CD4-positive, alpha-beta T cell treated with Interleukin-17A for 1 hour (primary cell): ENCODE measurements around the gene USP48.

Source experiments
- DNase-seq: peaks from one replicate; pipeline ENCODE4 v3.0.0-alpha.2; 2020

The USP48 gene

DNA sequence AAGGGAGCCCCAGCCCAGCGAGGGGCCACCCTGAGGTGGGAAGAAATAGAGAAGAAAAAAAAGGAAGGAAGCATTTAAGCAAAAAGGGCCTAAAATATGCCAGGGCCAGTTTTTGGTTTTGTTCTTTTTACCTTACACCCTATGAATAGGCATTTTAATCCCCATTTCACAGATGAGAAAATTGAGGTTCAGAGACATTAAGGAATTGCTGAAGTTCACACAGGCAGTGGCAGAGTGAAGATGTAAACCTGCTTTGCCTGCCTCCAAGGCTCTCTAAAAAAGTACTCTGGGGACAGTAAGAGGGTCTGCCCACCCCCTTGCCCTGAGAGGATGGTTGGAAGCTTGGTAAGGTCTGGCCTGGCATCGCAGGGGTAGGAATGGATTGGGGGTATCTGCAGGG, 133.6 kb downstream of the USP48 start:
- no peak for DNase-seq

GRCh38 chr1:21648791-21649190, 134.2 kb downstream of the USP48 start:
- DNase-seq: no peak

DNA sequence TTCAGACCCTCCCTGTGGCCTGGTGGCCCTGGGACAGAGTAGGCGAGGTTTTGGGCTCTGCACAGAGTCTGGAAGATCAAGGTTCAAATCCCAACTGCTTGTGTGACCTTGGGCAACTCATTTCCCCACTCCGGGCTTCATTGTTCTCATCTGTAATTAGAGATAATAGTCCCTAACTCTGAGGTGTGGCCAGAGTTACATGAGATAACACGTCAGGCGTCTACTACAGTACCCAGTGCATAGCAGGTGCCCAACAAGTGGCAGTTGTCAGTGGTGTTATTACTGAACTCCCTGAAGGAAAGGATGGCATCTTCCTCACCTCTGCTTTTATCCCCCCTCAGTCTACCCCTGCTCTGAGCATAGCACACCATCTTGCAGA, 134.6 kb downstream of the USP48 start:
- no peak for DNase-seq

DNA sequence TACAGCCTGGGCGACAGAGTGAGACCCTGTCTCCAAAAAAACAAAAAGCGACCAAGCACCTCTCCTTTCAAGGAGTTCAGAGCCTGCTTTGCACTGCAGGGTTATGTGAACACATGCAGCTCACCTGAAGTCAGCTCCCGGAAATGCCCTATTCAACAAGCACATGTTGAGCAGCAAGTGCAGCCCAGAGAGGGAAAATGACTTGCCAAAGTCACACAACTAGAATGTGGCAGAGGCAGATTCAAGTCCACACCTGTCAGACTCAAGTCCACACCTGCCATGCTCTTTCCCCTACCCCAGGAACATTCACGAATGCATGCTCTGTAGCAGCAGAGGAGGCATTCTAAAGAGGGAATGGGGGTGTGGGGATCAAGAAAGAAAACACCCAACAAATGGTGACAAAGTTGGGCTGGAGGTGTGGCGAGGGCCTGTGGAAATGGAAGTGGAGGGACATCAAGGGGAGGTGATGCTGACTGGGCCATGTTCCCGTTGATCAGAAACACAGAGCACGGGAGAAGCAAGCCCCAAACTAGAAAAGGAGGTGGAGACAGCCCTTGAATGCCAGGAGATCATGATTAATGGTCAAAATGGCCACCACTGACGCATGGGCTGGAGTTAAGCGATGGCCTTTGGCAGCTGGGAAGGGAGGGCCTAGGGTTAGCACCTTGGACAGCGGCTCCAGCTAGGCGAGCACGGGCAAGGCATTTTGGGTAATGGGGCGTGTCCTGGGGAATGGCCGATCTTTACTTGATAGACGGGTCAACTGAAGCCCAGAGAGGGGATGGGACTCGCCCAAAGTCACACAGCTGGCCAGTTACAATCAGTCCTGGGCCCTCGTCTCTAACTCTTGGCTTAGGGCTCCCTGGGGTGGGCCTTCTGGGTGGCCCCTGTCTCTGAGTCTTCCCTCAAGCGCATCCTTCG, 135.3 kb downstream of the USP48 start:
- peak; percentile 16 for DNase-seq

DNA sequence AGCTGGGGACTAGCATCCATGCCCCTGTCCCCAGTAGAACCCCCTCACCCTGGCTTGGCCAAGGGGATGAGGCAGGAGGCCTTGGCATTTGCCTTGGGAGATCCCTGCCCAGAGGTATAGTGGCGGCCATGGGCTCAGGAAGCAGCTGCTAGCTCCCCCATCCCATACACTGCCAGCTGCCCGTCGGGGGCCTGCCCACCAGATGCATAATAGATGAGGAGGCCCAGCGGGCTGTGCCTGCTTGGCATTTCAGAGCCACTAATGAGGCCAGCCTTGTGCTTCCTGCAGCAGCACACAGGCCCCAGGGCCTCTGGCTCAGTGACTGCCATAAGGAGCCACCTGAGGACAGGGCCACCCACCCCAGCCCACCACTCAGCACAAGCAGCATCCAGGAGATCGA, 137.4 kb downstream of the USP48 start:
- no peak for DNase-seq

- no peak for DNase-seq
These were observed 138.0 kb downstream of the USP48 start for GRCh38 chr1:21644906-21645305.

DNA sequence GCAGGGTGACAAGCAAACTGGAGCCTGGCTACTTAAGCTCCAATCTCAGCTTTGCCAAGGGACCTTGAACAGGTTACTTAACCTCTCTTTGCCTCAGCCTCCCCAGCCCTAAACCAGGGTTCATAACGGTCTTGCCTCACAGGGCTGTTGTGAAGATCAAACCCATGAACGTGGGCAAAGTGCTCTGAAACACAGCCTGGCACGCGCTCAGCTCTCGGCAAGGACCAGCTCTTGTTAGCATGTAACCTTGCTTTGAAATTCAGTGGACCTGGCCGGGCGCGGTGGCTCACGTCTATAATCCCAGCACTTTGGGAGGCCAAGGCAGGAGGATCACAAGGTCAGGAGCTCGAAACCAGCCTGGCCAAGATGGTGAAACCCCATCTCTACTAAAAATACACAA, 138.6 kb downstream of the USP48 start:
- no peak for DNase-seq

- no peak for DNase-seq
These were observed 139.3 kb downstream of the USP48 start for GRCh38 chr1:21643624-21644023.

DNA sequence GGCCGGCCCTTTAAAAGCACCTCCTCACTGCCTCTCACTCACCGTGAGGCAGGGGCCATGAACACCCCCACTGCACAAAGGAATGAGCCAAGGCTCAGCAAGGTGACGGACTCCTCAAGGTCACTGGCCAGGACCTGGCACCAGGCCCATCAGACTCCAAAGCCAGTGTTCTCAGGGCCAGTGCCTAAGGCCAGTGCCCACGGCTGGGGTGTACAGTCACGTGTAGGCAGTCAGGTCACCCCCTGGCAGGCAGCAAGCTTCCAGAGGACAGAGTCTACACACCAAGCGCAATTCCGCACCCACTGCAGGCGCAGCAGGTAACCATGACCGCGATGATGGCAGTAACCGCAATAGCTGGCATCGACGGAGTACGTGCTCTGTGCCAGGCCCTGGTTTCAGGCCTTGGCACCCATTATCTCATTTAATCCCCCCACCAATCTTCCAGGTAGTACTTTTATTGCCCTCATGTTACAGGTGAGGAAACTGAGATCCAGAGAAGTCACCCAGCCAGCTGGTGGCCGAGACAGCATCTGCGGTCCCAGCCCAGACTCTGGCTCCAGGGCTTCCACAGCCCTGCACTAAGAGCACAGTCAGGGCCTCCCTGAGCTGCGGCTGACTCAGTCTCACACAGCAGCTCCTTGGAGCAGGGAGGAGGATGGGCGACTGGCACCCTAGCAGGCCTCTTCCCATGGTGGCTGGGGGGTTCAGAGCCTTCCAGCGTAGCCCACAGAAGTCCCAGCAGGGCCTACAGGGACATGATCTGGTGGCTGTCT, 140.8 kb downstream of the USP48 start:
- no peak for DNase-seq

DNA sequence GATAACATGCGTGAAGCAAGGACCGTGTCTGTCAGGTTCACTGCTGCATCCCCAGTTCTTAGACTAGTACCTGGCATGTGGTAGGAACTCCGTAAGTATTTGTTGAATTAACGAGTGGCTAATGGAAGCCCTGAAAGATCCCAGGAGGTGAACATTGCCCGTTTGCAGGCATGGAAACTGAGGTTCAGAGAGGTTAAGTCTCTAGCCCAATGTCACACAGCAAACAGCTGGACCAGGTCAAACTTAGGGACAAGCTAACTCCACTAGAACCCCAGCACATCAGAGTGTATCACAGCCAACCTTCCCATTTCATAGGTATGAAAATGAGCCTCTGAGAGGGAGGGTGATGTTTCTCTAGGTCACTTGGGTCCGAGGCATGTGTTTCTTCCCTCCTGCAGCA, 141.4 kb downstream of the USP48 start:
- DNase-seq: no peak

DNA sequence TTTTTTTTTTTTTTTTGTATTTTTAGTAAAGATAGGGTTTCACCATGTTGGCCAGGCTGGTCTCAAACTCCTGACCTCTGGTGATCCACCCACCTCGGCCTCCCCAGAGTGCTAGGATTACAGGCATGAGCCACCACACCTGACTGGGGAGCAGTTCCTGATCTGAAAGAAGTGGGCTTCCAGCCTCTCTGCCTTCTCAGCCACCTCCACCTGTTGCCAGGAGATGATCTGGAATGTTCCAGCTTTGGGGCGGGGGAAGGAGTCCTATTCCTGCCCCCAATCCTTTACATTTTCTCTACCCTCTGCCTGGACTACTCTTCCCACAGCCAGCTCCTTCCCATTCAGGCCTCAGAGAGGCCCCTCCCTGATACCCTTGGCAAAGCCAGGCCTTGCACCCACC, 141.9 kb downstream of the USP48 start:
- DNase-seq: no peak

DNA sequence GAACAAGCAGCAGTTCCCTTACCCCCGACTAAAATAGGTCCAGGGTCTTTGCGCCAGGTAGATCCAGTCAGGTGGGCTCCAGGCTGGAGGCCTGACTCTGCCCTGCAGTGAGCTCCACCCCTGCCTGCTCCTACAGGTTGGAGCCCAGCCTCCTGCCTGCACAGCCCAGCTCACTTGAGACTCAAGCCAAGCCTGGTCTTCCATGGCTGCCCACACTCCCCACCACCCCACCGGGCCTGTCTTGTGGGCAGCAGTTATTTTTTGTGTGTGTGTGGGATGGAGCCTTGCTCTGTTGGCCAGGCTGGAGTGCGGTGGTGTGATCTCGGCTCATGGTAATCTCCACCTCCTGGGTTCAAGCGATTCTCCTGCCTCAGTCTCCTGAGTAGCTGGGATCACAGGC, 142.3 kb downstream of the USP48 start:
- DNase-seq: no peak

GRCh38 chr1:21639594-21640041, 143.3 kb downstream of the USP48 start:
- no peak for DNase-seq

DNA sequence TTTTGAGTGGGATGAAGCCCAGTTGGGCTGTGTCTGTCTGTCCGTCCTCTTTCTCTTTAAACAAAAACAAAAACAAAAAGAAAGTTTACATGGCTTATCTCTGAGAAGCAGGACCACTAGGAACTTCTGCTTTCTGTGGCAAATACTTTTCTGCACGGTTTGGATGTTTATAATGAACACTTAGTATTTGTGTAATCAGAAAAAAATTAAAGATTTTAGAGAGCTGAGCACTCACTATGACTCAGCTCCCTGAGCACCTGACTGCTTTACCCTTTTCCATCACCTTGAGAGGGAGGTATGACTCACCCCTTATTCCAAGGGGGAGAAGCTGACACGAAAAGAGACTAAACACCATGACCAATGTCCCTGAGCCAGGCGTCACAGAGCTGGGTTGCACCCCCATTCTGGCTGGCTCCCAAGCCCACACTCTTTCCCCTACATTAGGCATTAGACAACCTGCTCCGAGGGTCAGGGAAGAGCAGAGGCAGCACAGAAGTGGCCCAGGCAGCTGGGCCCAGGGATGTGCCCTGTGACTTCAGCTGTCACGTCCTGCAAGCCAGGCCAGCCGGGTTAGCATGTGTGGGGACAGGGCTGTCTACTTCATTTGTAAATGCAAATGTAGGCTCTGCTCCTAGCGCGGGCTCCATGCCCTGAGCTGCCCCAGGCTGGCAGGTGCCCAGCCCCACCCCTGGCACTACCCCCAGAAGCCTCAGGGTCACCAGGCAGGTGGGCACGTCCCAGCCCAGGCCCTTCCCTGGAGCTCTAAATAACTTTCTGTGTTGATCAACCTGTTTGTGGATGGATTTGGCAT, 144.2 kb downstream of the USP48 start:
- DNase-seq: no peak

DNA sequence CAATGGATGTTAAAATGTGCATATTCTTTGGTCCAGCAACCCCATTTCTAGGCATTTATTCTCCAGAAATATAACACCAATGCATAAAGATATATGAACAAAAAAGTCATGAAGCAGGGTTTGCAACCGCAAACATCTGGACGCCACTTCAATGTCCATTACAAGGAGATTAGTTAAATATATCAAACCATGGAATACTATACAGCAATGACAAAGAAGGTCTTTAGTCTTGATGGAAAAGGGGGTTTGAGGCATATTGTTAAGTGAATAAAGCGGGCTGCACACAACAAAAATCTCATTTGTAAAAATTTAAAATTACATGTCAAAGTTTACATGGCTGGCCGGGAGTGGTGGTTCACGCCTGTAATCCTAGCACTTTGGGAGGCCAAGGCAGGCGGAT, 145.4 kb downstream of the USP48 start:
- DNase-seq: no peak

GRCh38 chr1:21636029-21636428, 146.9 kb downstream of the USP48 start:
- no peak for DNase-seq

- no peak for DNase-seq
These were observed 148.0 kb downstream of the USP48 start for GRCh38 chr1:21634806-21635535.

GRCh38 chr1:21633992-21634805, 148.8 kb downstream of the USP48 start:
- DNase-seq: no peak

DNA sequence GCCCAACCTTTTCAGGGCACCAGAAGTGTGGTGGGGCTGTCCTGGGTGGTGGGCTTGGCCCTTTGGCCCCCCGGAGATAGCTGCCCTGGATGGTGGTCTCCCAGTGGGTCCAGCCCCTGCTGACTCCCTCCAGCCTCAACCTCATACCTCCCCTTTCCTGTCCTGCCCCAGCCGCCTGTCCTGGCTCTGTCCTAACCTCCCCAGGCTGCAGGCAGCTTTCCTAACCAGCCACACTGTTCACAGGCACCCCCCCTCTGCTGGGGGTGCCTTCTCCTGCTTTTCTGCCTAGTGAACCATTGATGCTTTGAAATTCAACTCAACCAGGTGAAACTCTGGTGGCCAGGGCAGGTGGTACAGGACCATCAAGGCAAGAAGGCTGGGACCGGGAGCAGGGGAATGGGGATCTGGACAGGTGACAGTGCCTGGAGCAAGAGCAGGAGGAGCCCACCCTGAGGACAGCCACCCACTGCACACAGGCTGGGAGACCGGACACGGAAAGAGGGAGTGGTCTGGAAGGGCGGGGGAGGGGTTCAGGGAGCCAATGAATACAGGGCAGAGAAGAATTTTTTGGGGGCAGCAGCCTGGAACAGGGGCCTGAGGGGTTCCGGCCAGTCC, 149.7 kb downstream of the USP48 start:
- DNase-seq: no peak

DNA sequence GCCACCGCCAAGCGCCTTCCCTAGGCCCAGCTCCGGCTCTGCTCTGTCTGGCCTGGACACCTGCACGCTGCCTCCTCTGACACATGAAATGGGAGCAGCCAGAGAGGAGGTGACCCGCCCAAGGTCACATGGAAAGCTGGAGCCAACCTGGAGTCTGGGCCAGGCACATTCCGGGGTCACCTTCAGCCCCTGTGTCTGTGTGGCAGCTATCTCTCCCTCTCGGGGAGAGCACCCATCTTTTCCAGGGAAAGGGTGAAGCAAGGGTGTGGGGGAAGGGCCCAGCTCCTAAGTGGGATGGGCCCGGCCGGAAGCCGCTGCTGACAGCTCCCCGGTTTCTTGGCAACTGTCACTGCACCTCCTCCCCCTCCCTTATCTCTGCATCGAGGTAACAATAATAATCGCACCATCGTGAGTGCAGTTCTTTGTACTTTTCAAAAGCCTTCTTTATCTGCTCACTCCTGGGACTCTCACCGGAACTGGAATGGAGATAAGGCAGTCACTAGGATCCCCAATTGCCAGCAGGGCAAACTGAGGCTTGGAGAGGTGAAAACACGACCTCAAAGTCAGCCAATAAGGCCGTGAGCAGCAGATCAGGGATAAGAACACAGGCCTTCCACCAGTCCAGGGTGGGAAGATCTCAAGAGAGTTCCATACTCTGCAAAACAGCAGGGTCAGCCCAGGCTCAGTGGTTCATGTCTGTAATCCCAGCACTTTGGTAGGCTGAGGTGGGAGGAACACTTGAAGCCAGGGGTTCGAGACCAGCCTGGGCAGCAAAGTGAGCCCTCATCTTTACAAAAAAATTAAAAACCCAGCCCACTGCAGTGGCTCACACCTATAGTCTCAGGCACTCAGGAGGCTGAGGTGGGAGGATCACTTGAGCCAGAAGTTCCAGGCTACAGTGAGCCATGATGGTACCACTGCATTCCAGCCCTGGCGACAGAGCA, 150.7 kb downstream of the USP48 start:
- no peak for DNase-seq
